ENCODE data around the gene DMRTA2.
"Not testable (repeated sequence)": the region's sequence is repeated elsewhere in the genome, so short reads cannot be mapped to it uniquely, and the experiment has no call there.

DMRTA2 gene

DNA sequence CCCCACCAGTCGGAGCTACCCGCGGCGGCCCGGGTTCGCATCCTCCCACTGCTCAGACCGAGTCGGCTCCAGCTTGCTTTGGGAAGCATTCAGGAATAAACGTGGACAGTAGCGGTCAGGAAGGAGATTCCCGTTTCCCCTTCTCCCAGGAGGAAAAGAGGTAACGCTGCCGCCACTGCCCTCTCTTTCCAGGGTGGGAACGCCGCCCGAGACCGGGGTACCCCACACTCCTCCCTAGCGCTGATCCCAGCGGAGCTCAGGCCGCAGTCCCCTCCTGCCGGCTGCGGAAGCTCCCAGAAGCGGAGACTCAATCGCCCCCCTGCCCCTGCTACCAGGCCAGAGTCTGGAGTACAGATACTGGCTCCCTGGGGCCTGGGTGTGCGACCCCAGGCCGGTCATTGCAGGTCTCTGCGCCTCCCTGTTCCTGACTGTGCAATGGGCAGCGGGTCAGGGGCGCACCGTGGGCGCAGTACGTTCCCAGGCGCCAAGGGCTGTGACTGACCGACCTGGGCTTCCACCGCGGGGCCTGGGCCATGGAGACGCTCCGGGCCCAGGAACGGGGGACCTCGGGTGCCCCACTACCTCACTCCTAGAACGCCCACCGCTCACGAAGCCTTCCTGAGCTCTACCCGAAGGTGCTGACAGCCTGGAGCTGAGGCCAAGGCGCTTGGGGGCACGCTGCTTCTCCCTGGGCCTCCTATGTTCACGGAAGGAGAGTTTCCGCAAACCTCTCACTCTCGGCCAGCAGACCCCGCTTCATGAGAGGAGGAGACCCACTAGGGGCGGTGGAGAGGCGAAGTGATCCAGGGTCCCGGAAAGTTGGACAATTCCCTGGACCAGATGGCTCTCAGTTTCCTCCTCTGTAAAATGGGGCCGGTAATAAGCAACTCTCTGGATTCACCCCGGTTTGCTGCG, 7.8 kb downstream of the DMRTA2 start:
- Histone ChIP-seq H3K4me3 (ENCODE audit: insufficient read length, low read depth) (peak overlapping the region; percentile 37), H3K36me3 (ENCODE audit: insufficient read depth, insufficient read length, low read length) (no peaks in the 10 kb centered on the region), H3K27me3 (ENCODE audit: insufficient read depth, insufficient read length) (peaks cover 98% of the 10 kb centered on the region)

DNA sequence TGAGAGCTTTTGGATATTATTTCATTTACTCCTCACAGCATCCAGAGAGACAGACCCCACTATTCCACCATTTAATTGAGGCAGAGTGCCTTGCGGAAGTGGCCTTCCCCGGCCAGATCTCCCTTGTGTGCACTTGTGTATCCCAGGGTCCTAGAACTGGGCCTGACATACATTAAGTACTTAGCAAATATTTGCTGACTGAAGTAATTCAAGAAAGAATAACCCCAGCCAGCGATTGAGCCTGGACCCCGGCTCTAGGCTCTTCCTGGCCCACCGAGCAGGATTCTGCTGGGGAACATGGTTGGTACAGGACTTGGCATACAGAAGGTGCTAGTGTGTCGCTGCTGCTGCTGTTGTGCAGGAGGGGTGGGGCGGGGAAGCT, 8.4 kb downstream of the DMRTA2 start:
- H3K27me3 ChIP-seq (ENCODE audit: insufficient read depth, insufficient read length) = peaks cover 98% of the 10 kb centered on the region
- no peak for TF ChIP-seq YY1 (IDR thresholded peaks at IDR 0.05; ENCODE audit: insufficient read depth, insufficient read length)
- no peak for TF ChIP-seq ZNF274 (IDR thresholded peaks at IDR 0.05; ENCODE audit: low read depth, low read length)
- no peak for TF ChIP-seq SUZ12 (IDR thresholded peaks at IDR 0.05; ENCODE audit: extremely low read depth, insufficient read depth, insufficient read length)
- DNase-seq (ENCODE audit: low read depth, low spot score) = no peak
- peak overlapping the region; percentile 37 for H3K4me3 ChIP-seq (ENCODE audit: insufficient read length, low read depth)
- peak overlapping the region; percentile 52 for H3K9ac ChIP-seq (ENCODE audit: insufficient read length, low read depth)
- no peaks in the 10 kb centered on the region for H3K36me3 ChIP-seq (ENCODE audit: insufficient read depth, insufficient read length, low read length)
- peaks cover 16% of the 10 kb centered on the region for H3K4me1 ChIP-seq (ENCODE audit: insufficient read depth, insufficient read length)
- 0 out of 2 replicates have a peak, but pooled peaks cover 5% of the 10 kb centered on the region for H3K9me3 ChIP-seq (ENCODE audit: insufficient read depth, low read length)

More for the DNA sequence above, 7.8 kb downstream of the DMRTA2 start:
- TF ChIP-seq ZNF274 (IDR thresholded peaks at IDR 0.05; ENCODE audit: low read depth, low read length) (no peak), SUZ12 (IDR thresholded peaks at IDR 0.05; ENCODE audit: extremely low read depth, insufficient read depth, insufficient read length) (peak; percentile 97), YY1 (IDR thresholded peaks at IDR 0.05; ENCODE audit: insufficient read depth, insufficient read length) (no peak)
- Histone ChIP-seq H3K9ac (ENCODE audit: insufficient read length, low read depth) (peak overlapping the region; percentile 52), H3K9me3 (ENCODE audit: insufficient read depth, low read length) (0 out of 2 replicates have a peak, but pooled peaks cover 5% of the 10 kb centered on the region), H3K4me1 (ENCODE audit: insufficient read depth, insufficient read length) (peaks cover 16% of the 10 kb centered on the region)
- DNase-seq (ENCODE audit: low read depth, low spot score) = no peak

DNA sequence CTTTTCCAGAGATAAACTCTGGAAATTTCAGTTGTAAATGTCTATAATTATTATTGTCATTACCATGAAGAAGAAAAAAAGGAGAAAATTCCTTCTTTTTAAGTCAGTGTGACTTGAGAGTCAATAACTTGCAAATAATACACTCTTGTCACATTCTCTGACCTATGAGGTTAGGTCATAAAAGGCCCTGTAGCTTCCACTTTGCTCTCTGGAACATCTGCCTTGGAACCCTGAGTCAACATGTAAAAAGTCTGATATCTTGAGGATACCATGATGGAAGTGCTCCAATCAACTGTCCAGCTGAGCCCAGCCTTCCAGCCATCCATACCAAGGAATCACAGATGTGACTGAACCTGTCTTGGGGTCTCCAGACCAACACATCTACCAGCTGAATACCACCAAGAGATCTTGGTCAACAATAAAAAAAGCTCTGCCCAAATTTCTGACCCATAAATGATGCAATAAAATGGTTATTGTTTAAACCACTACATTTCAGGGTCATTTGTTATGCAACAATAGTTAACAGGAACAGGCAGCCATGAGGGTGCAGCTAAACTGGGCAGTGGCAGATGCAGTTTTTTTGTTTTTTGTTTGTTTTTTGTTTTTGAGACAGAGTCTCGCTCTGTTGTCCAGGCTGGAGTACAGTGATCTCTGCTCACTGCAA, 10.3 kb downstream of the DMRTA2 start:
- peaks cover 5% of the 10 kb centered on the region; the same call in 1 of the 2 replicates for H3K9me3 ChIP-seq (ENCODE audit: insufficient read depth, low read length)
- peaks cover 91% of the 10 kb centered on the region for H3K27me3 ChIP-seq (ENCODE audit: insufficient read depth, insufficient read length)
- H3K4me3 ChIP-seq (ENCODE audit: insufficient read length, low read depth) = no peak overlapping the region
- H3K36me3 ChIP-seq (ENCODE audit: insufficient read depth, insufficient read length, low read length) = no peaks in the 10 kb centered on the region
- DNase-seq (ENCODE audit: low read depth, low spot score) = no peak
- TF ChIP-seq SUZ12 (IDR thresholded peaks at IDR 0.05; ENCODE audit: extremely low read depth, insufficient read depth, insufficient read length) = no peak
- no peak for TF ChIP-seq YY1 (IDR thresholded peaks at IDR 0.05; ENCODE audit: insufficient read depth, insufficient read length)
- no peak for TF ChIP-seq ZNF274 (IDR thresholded peaks at IDR 0.05; ENCODE audit: low read depth, low read length)
- no peak overlapping the region for H3K9ac ChIP-seq (ENCODE audit: insufficient read length, low read depth)
- peaks cover 7% of the 10 kb centered on the region for H3K4me1 ChIP-seq (ENCODE audit: insufficient read depth, insufficient read length)

DNA sequence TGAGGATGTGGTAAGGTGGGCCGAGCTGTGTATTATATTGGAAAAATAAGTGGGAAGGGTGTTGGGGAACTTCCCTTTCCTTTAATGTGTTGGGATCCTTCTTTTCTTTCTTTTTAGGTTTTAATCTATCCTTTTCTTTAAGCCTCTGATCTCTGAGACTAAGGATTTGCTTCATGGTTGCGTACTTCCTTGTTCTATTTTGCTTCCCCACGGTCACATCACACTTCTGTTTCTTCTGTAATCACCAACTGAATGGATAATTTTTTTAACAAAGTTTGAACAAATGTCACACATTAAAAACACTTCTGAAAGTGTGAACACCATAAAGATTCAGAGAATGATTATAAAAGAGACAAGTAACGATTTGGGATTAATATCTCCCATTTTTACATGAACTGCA, 17.4 kb downstream of the DMRTA2 start:
- H3K27me3 ChIP-seq (ENCODE audit: insufficient read depth, insufficient read length) = peaks cover 26% of the 10 kb centered on the region
- TF ChIP-seq ZNF274 (IDR thresholded peaks at IDR 0.05; ENCODE audit: low read depth, low read length) (no peak), YY1 (IDR thresholded peaks at IDR 0.05; ENCODE audit: insufficient read depth, insufficient read length) (no peak), SUZ12 (IDR thresholded peaks at IDR 0.05; ENCODE audit: extremely low read depth, insufficient read depth, insufficient read length) (no peak)
- H3K9me3 ChIP-seq (ENCODE audit: insufficient read depth, low read length) = no peaks in the 10 kb centered on the region; the same call in 1 of the 2 replicates
- H3K4me3 ChIP-seq (ENCODE audit: insufficient read length, low read depth) = no peak overlapping the region
- no peaks in the 10 kb centered on the region for H3K4me1 ChIP-seq (ENCODE audit: insufficient read depth, insufficient read length)
- no peaks in the 10 kb centered on the region for H3K36me3 ChIP-seq (ENCODE audit: insufficient read depth, insufficient read length, low read length)
- no peak overlapping the region for H3K9ac ChIP-seq (ENCODE audit: insufficient read length, low read depth)
- DNase-seq (ENCODE audit: low read depth, low spot score) = no peak

DNA sequence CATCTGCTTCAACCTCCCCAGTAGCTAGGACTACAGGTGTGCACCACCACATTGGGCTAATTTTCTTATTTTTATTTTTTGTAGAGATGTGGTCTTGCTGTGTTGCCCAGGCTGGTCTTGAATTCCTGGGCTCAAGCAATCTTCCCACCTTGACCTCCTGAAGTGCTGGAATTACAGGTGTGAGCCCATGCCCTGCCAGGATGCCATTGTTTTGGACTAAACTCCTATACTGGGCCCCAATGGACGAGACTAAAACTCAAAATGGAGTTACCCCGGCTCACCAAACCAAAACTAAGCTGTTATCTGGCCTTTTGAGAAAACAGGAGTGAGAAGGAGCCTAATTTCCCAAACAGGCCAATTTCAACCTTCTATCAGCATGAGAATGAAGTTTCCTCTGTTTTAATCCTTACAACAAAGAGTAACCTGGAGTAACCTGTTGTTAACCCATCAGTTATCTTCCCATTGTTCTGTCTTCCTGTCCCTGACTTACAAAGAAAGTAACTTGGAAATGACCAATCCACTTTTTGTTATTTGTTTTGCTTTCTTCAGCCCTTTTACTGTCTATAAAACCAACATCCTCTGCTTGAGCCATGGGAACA, 29.6 kb downstream of the DMRTA2 start:
- TF ChIP-seq YY1 (IDR thresholded peaks at IDR 0.05; ENCODE audit: insufficient read depth, insufficient read length) = no peak
- no peak for TF ChIP-seq SUZ12 (IDR thresholded peaks at IDR 0.05; ENCODE audit: extremely low read depth, insufficient read depth, insufficient read length)
- no peak for TF ChIP-seq ZNF274 (IDR thresholded peaks at IDR 0.05; ENCODE audit: low read depth, low read length)
- no peak overlapping the region for H3K4me3 ChIP-seq (ENCODE audit: insufficient read length, low read depth)
- no peak overlapping the region for H3K9ac ChIP-seq (ENCODE audit: insufficient read length, low read depth)
- no peaks in the 10 kb centered on the region for H3K9me3 ChIP-seq (ENCODE audit: insufficient read depth, low read length)
- H3K4me1 ChIP-seq (ENCODE audit: insufficient read depth, insufficient read length) = no peaks in the 10 kb centered on the region
- DNase-seq (ENCODE audit: low read depth, low spot score) = no peak
- H3K36me3 ChIP-seq (ENCODE audit: insufficient read depth, insufficient read length, low read length) = no peaks in the 10 kb centered on the region
- H3K27me3 ChIP-seq (ENCODE audit: insufficient read depth, insufficient read length) = no peaks in the 10 kb centered on the region

DNA sequence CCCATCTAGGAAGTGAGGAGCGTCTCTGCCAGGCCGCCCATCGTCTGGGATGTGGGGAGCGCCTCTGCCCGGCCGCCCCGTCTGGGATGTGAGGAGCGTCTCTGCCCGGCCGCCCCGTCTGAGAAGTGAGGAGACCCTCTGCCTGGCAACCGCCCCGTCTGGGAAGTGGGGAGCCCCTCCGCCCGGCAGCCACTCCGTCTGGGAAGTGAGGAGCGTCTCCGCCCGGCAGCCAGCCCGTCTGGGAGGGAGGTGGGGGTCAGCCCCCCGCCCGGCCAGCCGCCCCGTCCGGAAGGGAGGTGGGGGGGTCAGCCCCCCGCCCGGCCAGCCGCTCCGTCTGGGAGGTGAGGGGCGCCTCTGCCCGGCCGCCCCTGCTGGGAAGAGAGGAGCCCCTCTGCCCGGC, 41.7 kb downstream of the DMRTA2 start:
- not testable (repeated sequence) for H3K4me1 ChIP-seq (ENCODE audit: insufficient read depth, insufficient read length); DNase-seq (ENCODE audit: low read depth, low spot score); H3K4me3 ChIP-seq (ENCODE audit: insufficient read length, low read depth)

DNA sequence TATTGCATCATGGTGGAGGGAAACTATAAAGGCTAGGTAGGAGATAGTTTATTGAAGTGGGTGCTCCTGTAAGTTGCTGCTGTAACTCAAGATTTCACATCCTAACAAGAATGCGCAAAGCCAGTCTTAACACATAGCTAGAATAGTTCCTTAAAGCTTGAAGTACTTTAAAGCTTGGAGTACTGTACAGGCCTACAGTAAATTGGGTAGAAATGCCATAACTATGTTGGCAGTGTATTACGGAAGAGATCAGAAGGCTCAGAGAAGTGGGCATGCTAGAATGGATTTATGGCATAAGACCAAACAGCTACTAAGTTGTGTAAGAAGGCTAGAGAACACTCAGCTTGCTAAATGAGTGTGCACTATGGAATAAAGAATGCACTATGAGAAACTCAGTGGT, 44.5 kb downstream of the DMRTA2 start:
- no peak overlapping the region for H3K9ac ChIP-seq (ENCODE audit: insufficient read length, low read depth)
- TF ChIP-seq YY1 (IDR thresholded peaks at IDR 0.05; ENCODE audit: insufficient read depth, insufficient read length) (no peak), SUZ12 (IDR thresholded peaks at IDR 0.05; ENCODE audit: extremely low read depth, insufficient read depth, insufficient read length) (no peak), ZNF274 (IDR thresholded peaks at IDR 0.05; ENCODE audit: low read depth, low read length) (no peak)

More for the DNA sequence above, 41.7 kb downstream of the DMRTA2 start:
- H3K9ac ChIP-seq (ENCODE audit: insufficient read length, low read depth); H3K27me3 ChIP-seq (ENCODE audit: insufficient read depth, insufficient read length); H3K36me3 ChIP-seq (ENCODE audit: insufficient read depth, insufficient read length, low read length); H3K9me3 ChIP-seq (ENCODE audit: insufficient read depth, low read length): not testable (repeated sequence)

More for the DNA sequence above, 44.5 kb downstream of the DMRTA2 start:
- no peaks in the 10 kb centered on the region for H3K36me3 ChIP-seq (ENCODE audit: insufficient read depth, insufficient read length, low read length)
- H3K9me3 ChIP-seq (ENCODE audit: insufficient read depth, low read length) = 0 out of 2 replicates have a peak, but pooled peaks cover 9% of the 10 kb centered on the region
- no peaks in the 10 kb centered on the region for H3K4me1 ChIP-seq (ENCODE audit: insufficient read depth, insufficient read length)
- H3K27me3 ChIP-seq (ENCODE audit: insufficient read depth, insufficient read length) = peaks cover 4% of the 10 kb centered on the region
- no peak for DNase-seq (ENCODE audit: low read depth, low spot score)
- no peak overlapping the region for H3K4me3 ChIP-seq (ENCODE audit: insufficient read length, low read depth)
